Measurements from ENCODE around the gene COL6A6. TPM values are rescaled to one million over a fixed set of nuclear protein-coding genes. Genes with fewer than 3 reads are reported as not detected.

The COL6A6 gene
- total RNA-seq, 1 experiment from 2014 or later: 0.11 TPM

DNA sequence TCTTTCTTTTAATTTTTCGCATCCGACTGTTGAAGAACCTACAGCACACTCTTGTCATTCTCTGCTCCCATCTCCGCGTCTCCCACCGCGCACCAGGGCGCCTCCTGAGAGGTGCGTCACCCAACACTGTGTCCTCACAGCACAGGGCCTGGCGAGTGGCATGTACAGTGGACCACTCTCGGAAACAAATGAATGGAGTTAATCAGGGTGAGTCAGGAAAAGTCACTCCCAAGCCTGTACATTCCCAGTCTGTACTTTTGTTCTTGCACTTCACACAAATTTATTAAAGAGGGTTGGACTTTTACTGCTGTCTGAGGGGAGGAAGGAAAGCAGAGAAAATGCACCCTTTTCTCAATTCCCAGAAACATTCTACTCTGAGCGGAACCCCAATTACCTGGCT lies 625 bp downstream of the COL6A6 start:
- no peak overlapping the region for H4K91ac ChIP-seq (ENCODE audit: insufficient read length, low read depth, low read length)
- H2BK5ac ChIP-seq (ENCODE audit: insufficient read length, low read length): no peak overlapping the region
- TF ChIP-seq, protein P1, sequence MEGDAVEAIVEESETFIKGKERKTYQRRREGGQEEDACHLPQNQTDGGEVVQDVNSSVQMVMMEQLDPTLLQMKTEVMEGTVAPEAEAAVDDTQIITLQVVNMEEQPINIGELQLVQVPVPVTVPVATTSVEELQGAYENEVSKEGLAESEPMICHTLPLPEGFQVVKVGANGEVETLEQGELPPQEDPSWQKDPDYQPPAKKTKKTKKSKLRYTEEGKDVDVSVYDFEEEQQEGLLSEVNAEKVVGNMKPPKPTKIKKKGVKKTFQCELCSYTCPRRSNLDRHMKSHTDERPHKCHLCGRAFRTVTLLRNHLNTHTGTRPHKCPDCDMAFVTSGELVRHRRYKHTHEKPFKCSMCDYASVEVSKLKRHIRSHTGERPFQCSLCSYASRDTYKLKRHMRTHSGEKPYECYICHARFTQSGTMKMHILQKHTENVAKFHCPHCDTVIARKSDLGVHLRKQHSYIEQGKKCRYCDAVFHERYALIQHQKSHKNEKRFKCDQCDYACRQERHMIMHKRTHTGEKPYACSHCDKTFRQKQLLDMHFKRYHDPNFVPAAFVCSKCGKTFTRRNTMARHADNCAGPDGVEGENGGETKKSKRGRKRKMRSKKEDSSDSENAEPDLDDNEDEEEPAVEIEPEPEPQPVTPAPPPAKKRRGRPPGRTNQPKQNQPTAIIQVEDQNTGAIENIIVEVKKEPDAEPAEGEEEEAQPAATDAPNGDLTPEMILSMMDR (conservative IDR thresholded peaks at IDR 0.05): no peak
- H4K5ac ChIP-seq (ENCODE audit: insufficient read length, low read depth, low read length): no peak overlapping the region
- no peak for DNase-seq
- H2BK15ac ChIP-seq (ENCODE audit: low read depth, low read length): no peak overlapping the region
- H4K8ac ChIP-seq (replicated peaks; ENCODE audit: insufficient read length, low read depth, low read length): no peak overlapping the region
- H3K27ac ChIP-seq (ENCODE audit: insufficient read length, low read depth, low read length): no peak overlapping the region
- H3K4me1 ChIP-seq (ENCODE audit: insufficient read depth, low read length): no peaks in the 10 kb centered on the region
- H2BK20ac ChIP-seq (ENCODE audit: low read depth, low read length, poor library complexity, severe bottlenecking): no peak overlapping the region
- no peaks in the 10 kb centered on the region for H4K20me1 ChIP-seq (ENCODE audit: control insufficient read depth, insufficient read depth, insufficient read length)
- H3K79me2 ChIP-seq (ENCODE audit: insufficient read depth, low read length): no peaks in the 10 kb centered on the region
- Mint-ChIP-seq H3K27me3 (ENCODE audit: low read depth) (peaks cover 65% of the 10 kb centered on the region), H3K4me1 (peaks cover 8 to 13% of the 10 kb centered on the region in 2 experiments), H3K27ac (no peak overlapping the region), H3K4me3 (peak overlapping the region; percentile 68 to 86), H3K9me3 (no peaks in the 10 kb centered on the region), H3K36me3 (ENCODE audit: insufficient read depth in 1 of 3, low read depth in 3 of 3) (no peaks in the 10 kb centered on the region)
- no peak overlapping the region for H3K4ac ChIP-seq (ENCODE audit: low read depth, low read length)
- H2BK120ac ChIP-seq (ENCODE audit: low read depth, low read length, poor library complexity, severe bottlenecking): no peak overlapping the region
- H3K9ac ChIP-seq (ENCODE audit: extremely low read depth, insufficient read length, low read length): no peak overlapping the region
- no peak overlapping the region for H2BK12ac ChIP-seq (ENCODE audit: insufficient read length, low read depth, low read length)
- no peaks in the 10 kb centered on the region for H3K79me1 ChIP-seq (ENCODE audit: insufficient read depth, low read depth, low read length, poor library complexity, severe bottlenecking)
- no peaks in the 10 kb centered on the region for H3K9me3 ChIP-seq (ENCODE audit: control insufficient read depth, low read depth, low read length)
- no peak overlapping the region for H3K18ac ChIP-seq (ENCODE audit: insufficient read length, low read depth, low read length)
- H3K23ac ChIP-seq (ENCODE audit: insufficient read length, low read depth, low read length): no peak overlapping the region
- no peak overlapping the region for H2AFZ ChIP-seq (ENCODE audit: low read length)
- peaks cover 9% of the 10 kb centered on the region for H3K23me2 ChIP-seq (ENCODE audit: insufficient read length, low read depth, low read length, poor library complexity, severe bottlenecking)
- no peak overlapping the region for H3K14ac ChIP-seq (ENCODE audit: insufficient read depth, low read length)
- peak overlapping the region; percentile 91 for H3K4me2 ChIP-seq (ENCODE audit: insufficient read depth, insufficient read length, low read length)
- H3K56ac ChIP-seq (ENCODE audit: insufficient read length, low read depth, low read length): no peak overlapping the region
- peaks cover 17% of the 10 kb centered on the region; the same call in 1 of the 2 replicates for H3K27me3 ChIP-seq (ENCODE audit: insufficient read depth, low read length)
- no CpG with 5 or more reads among the region's 11 CpGs for WGBS (ENCODE audit: extremely low coverage, insufficient read length, low lambda C conversion rate)
- H2AK5ac ChIP-seq (ENCODE audit: insufficient read length, low read length): no peak overlapping the region
- H3T11ph ChIP-seq (ENCODE audit: low read length): no peak overlapping the region
